Right lobe of liver (tissue), 4 donors: ENCODE data around the gene RNF8.

Source experiments
- POLR2A ChIP-seq: fragments of 450-650 bp; IDR thresholded peaks from one replicate; pipeline ENCODE4 v1.6.1; 2017; ENCODE audit warnings: antibody characterized with exemption, mild to moderate bottlenecking
- TF ChIP-seq, protein P1 (sequence below), 4 donors: fragments of 200-600 bp in 3 of 4; fragments of 450-650 bp in 1 of 4; IDR thresholded peaks; one replicate each; pipeline versions ENCODE4 v1.5.1 to v1.8.0; 2016 to 2022; ENCODE audit warnings: antibody characterized with exemption in 4 of 4, mild to moderate bottlenecking in 2 of 4
- donor health status: DM: no; HTN: no; CAD: no.
- donor health status: DM: no; HTN: no; CAD: no.
- donor health status: DM: no; HTN: yes; CAD: no.

DNA sequence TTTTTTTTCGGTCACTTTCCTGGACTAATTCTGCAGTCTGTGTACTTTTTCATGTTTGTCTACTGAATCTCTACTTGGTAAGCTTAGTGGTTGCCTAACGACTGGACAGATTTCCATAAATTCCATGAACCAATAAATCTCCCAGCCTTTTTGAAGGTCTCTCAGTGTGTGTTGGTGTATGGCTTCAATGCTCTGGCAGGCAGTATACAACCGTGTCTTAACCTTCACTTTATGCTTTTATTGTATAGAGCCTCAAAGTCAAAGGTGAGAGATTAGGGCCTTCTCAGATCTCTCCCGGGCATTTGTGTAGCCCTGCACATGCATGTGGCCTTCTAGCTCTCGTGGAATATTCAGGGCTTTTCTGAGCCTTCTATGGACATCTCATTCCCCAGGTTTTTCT lies 64.9 kb downstream of the RNF8 start:
- TF ChIP-seq POLR2A = no peak
- TF ChIP-seq, protein P1, sequence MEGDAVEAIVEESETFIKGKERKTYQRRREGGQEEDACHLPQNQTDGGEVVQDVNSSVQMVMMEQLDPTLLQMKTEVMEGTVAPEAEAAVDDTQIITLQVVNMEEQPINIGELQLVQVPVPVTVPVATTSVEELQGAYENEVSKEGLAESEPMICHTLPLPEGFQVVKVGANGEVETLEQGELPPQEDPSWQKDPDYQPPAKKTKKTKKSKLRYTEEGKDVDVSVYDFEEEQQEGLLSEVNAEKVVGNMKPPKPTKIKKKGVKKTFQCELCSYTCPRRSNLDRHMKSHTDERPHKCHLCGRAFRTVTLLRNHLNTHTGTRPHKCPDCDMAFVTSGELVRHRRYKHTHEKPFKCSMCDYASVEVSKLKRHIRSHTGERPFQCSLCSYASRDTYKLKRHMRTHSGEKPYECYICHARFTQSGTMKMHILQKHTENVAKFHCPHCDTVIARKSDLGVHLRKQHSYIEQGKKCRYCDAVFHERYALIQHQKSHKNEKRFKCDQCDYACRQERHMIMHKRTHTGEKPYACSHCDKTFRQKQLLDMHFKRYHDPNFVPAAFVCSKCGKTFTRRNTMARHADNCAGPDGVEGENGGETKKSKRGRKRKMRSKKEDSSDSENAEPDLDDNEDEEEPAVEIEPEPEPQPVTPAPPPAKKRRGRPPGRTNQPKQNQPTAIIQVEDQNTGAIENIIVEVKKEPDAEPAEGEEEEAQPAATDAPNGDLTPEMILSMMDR (IDR thresholded peaks at IDR 0.05) = no peak
